ENCODE data around the gene RAP2C. TPM values are rescaled to one million over a fixed set of nuclear protein-coding genes. Genes with fewer than 3 reads are reported as not detected.

The RAP2C gene
- total RNA-seq, 4 donors from 2014 or later = 9.4 to 13.8 (median 13.6) TPM

DNA sequence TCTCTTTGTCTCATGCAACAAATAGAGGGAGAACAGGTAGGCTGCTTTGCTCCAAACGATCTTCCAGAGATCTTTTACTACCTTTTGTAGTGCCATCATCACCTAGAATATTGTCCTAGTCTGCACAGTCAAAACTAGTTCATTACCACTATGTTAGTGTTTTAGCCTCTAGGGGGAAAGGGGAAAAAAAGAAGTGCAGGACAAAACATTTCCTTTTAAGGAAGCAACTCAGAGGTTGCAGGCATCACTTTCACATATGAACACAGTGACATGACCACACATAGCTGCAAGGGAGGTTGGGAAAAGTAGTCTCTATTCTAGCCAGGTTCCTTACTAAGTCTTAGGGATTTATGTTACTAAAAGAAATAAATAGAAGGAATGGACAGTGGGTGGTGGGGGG is 39.3 kb upstream of the RAP2C start:
- ATAC-seq (no peak), DNase-seq (no peak)
- Histone ChIP-seq H3K36me3 (no peaks in the 10 kb centered on the region), H3K4me1 (no peaks in the 10 kb centered on the region), H3K4me3 (no peak overlapping the region), H3K27ac (no peak overlapping the region), H3K9me3 (no peaks in the 10 kb centered on the region), H3K27me3 (no peaks in the 10 kb centered on the region)
- no peak for TF ChIP-seq CTCF (IDR thresholded peaks at IDR 0.05 in 4 of 5, conservative IDR thresholded peaks at IDR 0.05 in 1 of 5)
- no peak for TF ChIP-seq POLR2A (IDR thresholded peaks at IDR 0.05)
- in situ Hi-C loops (cut with MboI; ENCODE audit: low sequenced_read_pairs in 4 of 4) = no loop called here
- intact Hi-C loops (cut with DNase I; ENCODE audit: low total_unique reads) = no loop called here

DNA sequence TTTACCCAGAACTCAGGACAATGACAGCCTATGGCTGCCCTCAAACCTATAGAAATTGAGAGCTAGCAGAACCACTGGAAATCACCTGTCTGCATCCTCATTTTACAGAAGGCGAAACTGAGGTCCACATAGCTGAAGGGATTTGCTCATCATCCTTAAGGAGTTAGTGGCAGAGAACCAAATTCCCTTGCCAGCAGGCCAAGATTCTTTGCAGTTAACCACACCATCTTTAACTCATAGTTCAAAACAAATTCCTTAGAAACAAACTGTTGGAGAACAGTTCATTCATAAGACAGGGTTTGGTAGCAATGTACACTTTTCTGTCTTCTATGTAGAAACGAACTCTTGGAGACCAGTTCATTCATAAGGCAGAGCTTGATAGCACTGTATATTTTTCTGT is 37.9 kb upstream of the RAP2C start:
- in situ Hi-C loops (cut with MboI; ENCODE audit: low sequenced_read_pairs in 4 of 4) = no loop called here
- TF ChIP-seq POLR2A (IDR thresholded peaks at IDR 0.05) = no peak
- no peak for TF ChIP-seq CTCF (IDR thresholded peaks at IDR 0.05 in 4 of 5, conservative IDR thresholded peaks at IDR 0.05 in 1 of 5)
- intact Hi-C loops (cut with DNase I; ENCODE audit: low total_unique reads) = no loop called here

GRCh38 chrX:132236121-132236520 is 16.9 kb upstream of the RAP2C start:
- intact Hi-C loops (cut with DNase I; ENCODE audit: low total_unique reads) (no loop called here), in situ Hi-C loops (cut with MboI; ENCODE audit: low sequenced_read_pairs in 4 of 4) (no loop called here)
- no peaks in the 10 kb centered on the region for H3K9me3 ChIP-seq
- H3K27me3 ChIP-seq = no peaks in the 10 kb centered on the region
- H3K27ac ChIP-seq = no peak overlapping the region
- no peaks in the 10 kb centered on the region for H3K36me3 ChIP-seq
- TF ChIP-seq CTCF (IDR thresholded peaks at IDR 0.05 in 4 of 5, conservative IDR thresholded peaks at IDR 0.05 in 1 of 5) (no peak), POLR2A (IDR thresholded peaks at IDR 0.05) (no peak)
- DNase-seq (no peak), ATAC-seq (no peak)
- no peaks in the 10 kb centered on the region for H3K4me1 ChIP-seq
- H3K4me3 ChIP-seq = no peak overlapping the region

More for the DNA sequence above, 37.9 kb upstream of the RAP2C start:
- no peak for ATAC-seq
- Histone ChIP-seq H3K4me1 (no peaks in the 10 kb centered on the region), H3K36me3 (no peaks in the 10 kb centered on the region), H3K9me3 (no peaks in the 10 kb centered on the region), H3K4me3 (no peak overlapping the region), H3K27ac (no peak overlapping the region), H3K27me3 (no peaks in the 10 kb centered on the region)
- no peak for DNase-seq

DNA sequence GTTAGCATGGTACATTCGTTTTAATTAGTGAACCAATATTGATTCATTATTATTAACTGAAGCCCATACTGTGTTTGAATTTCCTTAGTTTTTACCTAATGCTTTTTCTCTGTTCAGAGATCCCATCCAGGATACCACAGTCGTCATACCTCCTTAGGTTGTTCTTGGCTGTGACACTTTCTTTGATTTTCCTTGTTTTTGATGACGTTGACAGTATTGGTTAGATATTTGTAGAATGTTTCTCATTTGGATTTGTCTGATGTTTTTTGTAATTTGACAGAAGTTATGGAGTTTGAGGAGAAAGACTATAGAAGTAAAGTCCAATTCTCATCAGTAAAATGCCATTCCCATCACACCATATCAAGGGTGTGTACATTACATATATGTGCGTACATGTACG is 16.2 kb upstream of the RAP2C start:
- Histone ChIP-seq H3K27ac (no peak overlapping the region), H3K4me1 (no peaks in the 10 kb centered on the region), H3K4me3 (no peak overlapping the region), H3K27me3 (no peaks in the 10 kb centered on the region), H3K36me3 (no peaks in the 10 kb centered on the region), H3K9me3 (no peaks in the 10 kb centered on the region)
- intact Hi-C loops (cut with DNase I; ENCODE audit: low total_unique reads) = no loop called here
- DNase-seq = no peak
- in situ Hi-C loops (cut with MboI; ENCODE audit: low sequenced_read_pairs in 4 of 4) = no loop called here
- no peak for TF ChIP-seq POLR2A (IDR thresholded peaks at IDR 0.05)
- TF ChIP-seq CTCF (IDR thresholded peaks at IDR 0.05 in 4 of 5, conservative IDR thresholded peaks at IDR 0.05 in 1 of 5) = no peak
- no peak for ATAC-seq

DNA sequence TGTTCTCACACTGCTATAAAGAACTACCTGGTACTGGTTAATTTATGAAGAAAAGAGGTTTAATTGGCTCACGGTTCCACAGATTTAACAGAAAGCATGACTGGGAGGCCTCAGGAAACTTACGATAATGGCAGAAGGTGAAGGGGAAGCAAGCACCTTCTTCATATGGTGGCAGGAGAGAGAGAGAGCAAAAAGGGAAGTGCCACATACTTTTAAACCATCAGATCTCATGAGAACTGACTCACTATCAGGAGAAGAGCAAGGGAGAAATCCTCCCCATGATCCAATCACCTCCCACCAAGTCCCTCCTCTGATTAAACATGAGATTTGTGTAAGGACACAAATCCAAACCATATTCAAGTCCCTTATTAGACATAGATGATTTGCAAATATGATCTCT is 12.3 kb upstream of the RAP2C start:
- in situ Hi-C loops (cut with MboI; ENCODE audit: low sequenced_read_pairs in 4 of 4) = no loop called here
- H3K27me3 ChIP-seq = no peaks in the 10 kb centered on the region
- no peak overlapping the region for H3K27ac ChIP-seq
- no peaks in the 10 kb centered on the region for H3K4me1 ChIP-seq
- no peaks in the 10 kb centered on the region for H3K36me3 ChIP-seq
- no peak overlapping the region for H3K4me3 ChIP-seq
- ATAC-seq (no peak), DNase-seq (no peak)
- TF ChIP-seq CTCF (IDR thresholded peaks at IDR 0.05 in 4 of 5, conservative IDR thresholded peaks at IDR 0.05 in 1 of 5) = no peak
- no peak for TF ChIP-seq POLR2A (IDR thresholded peaks at IDR 0.05)
- no peaks in the 10 kb centered on the region for H3K9me3 ChIP-seq
- intact Hi-C loops (cut with DNase I; ENCODE audit: low total_unique reads) = no loop called here
